SIG-M5 treated with dmso at 0.1 percent for 504 hours (cell line): ENCODE results near the gene GMPR2.

Experiments used
- DNase-seq: peaks from one replicate; lab custom pipeline; 2025; ENCODE audit not compliant: unreplicated experiment; lab: John Stamatoyannopoulos, UW

The GMPR2 gene

GRCh38 chr14:24282736-24283135, 50.0 kb downstream of the GMPR2 start:
- no peak for DNase-seq

- DNase-seq, result no peak
Observed at GRCh38 chr14:24283796-24284460, 51.2 kb downstream of the GMPR2 start.

GRCh38 chr14:24284501-24285035, 51.8 kb downstream of the GMPR2 start:
- DNase-seq, result no peak

GRCh38 chr14:24285351-24285750, 52.6 kb downstream of the GMPR2 start:
- DNase-seq, result no peak

DNA sequence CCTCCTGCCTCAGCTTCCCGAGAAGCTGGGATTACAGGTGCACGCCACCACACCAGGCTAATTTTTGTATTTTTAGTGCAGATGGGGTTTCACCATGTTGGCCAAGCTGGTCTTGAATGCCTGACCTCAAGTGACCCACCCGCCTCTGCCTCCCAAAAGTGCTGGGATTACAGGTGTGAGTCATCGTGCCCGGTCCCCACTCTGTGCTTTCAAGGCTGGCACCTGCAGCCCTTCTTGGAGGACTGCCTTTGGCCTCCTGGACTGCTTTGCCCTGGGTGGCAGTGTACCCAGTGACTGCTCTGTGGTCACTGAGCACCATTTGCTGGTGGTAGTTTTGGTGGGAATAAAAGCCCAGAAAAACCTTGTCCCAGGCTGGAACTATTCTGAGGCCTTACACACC, 54.3 kb downstream of the GMPR2 start:
- no peak for DNase-seq
